ENCODE measurements around the gene DUSP15. TPM values are rescaled to one million over a fixed set of nuclear protein-coding genes. Genes with fewer than 3 reads are reported as not detected.

DUSP15 gene
- total RNA-seq, 1 experiment from 2014 or later: not detected

DNA sequence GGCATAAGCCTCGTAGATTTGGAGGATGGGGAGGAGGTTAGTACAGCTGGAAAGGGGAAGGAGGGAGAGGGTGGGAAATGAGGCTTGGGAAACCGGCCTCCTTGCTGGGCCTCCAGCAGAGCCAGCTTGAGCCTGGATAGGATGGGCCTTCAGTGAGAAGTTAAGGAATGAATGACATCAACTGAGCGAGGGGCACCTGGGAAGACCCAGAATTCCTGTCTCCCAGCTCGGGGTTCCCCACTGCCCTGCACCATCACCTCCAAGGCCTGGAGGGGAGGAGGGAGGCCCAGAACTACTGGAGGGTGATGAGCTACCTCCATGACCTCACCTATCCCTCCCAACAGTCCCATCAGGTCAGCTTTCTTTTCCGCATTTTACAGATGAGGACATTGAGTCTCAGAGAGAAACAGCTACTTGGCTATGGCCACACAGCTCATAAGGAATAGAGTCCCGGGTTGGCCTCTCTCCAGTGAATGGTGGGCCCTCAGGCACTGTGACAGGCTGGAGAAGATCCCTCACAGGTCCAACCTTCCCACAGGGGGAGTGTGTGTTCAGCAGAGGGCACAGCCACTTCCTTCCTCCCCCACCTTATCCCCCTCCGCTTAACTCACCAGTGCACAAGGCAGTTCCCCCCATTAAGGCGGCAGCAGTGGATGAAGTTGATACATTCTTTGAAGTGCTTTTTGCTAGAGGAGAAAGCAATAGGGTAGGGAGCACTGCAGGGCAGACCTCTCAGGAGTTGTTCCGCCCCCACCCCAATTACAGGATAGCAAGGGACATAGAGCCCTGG lies 6.8 kb downstream of the DUSP15 start:
- in situ Hi-C loops (cut with HindIII; ENCODE audit: low pct_unique_long_range_greater_than_20kb, low sequenced_read_pairs): no loop called here
- DNase-seq (ENCODE audit: low read depth): no peak

GRCh38 chr20:31862506-31862905 lies 7.8 kb downstream of the DUSP15 start:
- no peak for DNase-seq (ENCODE audit: low read depth)
- in situ Hi-C loops (cut with HindIII; ENCODE audit: low pct_unique_long_range_greater_than_20kb, low sequenced_read_pairs): no loop called here

GRCh38 chr20:31862157-31862470 lies 8.2 kb downstream of the DUSP15 start:
- in situ Hi-C loops (cut with HindIII; ENCODE audit: low pct_unique_long_range_greater_than_20kb, low sequenced_read_pairs): no loop called here
- DNase-seq (ENCODE audit: low read depth): no peak

DNA sequence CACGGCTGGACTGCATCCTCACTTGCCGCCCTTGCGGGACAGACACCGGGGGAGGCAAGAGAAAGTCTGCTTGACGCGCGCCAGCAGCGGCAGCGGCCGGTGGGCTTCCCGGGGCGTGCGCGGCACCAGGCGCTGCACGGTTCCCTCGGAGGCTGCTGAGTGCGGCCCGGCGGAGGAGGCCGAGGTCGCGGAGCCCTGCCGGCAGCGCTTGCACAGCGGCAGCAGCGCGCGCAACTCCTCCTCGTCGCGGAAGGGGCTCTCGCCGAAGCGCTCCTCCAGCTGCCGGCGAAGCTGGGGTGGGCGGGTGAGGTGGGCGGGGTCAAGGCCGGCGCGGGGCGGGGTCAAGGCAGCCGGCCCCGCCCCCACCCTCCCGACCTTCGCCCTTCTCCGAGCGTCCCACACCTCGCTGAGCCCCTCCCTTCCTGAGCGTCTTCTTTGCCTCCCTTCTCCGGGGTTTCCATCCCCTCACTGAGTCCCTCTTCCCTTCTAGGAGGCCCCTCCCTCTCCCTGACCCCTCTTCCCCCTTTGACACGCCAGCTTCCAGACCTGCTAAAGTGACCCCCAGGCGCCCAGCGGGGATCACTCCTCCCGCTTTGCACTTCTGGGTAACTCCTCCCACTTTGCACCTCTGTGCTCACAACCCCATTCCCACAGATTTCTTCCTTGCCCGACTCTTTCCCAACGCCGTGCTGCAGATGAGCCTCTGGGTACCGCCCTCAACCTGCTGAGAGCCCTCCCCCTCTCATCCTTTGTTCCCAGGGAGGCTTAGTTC lies 8.8 kb downstream of the DUSP15 start:
- in situ Hi-C loops (cut with HindIII; ENCODE audit: low pct_unique_long_range_greater_than_20kb, low sequenced_read_pairs): no loop called here
- peak; percentile 74 for DNase-seq (ENCODE audit: low read depth)

- in situ Hi-C loops (cut with HindIII; ENCODE audit: low pct_unique_long_range_greater_than_20kb, low sequenced_read_pairs): no loop called here
- no peak for DNase-seq (ENCODE audit: low read depth)
These were observed 9.3 kb downstream of the DUSP15 start for GRCh38 chr20:31861135-31861384.

DNA sequence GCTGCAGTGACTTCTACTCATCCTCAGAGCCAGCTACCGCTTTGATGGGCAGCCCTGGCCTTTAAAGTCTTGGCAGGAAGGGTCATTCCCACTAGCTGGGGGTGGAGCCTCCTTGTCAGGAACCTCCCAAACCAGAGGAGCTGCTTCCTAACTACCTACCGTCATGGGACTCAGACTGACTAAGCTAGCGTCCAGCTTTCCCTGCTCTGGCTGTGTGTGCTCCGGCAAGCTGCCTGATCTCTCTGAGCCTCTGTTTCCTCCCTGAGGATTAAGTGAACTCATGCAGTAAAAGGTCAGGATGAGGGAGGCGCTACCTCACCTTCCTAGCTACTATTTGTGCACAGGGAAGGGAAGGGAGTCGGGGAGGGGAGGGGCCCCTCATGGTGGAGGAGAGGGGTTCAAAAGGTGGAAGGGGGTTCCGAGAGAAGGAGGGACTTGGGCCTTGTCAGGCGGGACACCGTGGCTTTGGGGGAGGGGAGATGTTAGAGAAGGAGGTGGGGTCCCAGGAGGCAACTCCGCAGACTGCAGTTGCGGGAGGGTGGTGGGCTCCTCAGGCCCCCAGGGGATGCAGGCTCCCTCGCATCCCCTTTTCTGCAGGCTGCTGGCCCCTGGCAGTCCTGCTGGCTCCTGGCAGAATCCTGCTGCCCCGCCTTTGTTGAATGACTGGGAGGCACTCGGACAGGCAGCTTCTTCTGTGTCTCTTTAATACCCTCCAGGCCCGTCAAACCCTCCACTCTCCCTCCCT lies 9.8 kb downstream of the DUSP15 start:
- DNase-seq (ENCODE audit: low read depth): peak; percentile 65
- in situ Hi-C loops (cut with HindIII; ENCODE audit: low pct_unique_long_range_greater_than_20kb, low sequenced_read_pairs): no loop called here

GRCh38 chr20:31859998-31860380 lies 10.3 kb downstream of the DUSP15 start:
- DNase-seq (ENCODE audit: low read depth): no peak
- in situ Hi-C loops (cut with HindIII; ENCODE audit: low pct_unique_long_range_greater_than_20kb, low sequenced_read_pairs): loop anchor here (10.0 kb wide), 1 partner anchor 165 kb away; no protein-coding TSS in a partner anchor

DNA sequence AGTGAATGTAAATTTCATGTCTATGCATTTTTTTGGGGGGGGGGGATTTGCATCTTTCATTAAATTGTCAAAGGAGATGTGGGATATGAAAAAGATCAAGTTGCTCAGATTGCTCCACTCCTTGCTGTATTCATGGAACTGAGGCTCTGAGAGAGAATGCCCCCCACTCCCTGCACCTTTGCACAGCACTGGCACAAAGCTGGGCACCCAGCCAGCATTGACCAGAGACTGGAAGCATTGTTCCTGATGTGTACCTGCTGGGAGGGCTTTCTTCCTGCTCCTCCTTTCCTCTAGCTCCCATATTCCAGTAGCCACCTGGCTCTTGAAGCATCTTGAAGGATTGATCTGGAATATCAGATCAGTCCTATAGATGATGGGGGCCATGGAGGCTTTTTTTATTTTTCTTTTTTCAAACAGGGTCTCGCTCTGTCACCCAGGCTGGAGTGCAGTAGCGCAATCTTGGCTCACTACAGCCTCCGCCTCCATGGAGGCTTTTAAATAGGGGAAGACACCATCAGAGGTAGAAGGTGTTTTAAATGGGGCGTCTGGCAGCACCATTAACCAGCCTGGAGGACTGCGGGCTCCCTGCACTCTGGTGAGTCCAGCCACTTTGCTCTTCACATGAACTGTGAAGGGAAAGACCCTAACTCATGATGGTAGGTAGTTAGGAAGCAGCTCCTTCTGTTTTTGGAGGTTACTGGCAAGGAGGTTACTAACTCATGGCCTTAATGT lies 10.9 kb downstream of the DUSP15 start:
- DNase-seq (ENCODE audit: low read depth): no peak
- in situ Hi-C loops (cut with HindIII; ENCODE audit: low pct_unique_long_range_greater_than_20kb, low sequenced_read_pairs): loop anchor here (10.0 kb wide), 1 partner anchor 165 kb away; no protein-coding TSS in a partner anchor

DNA sequence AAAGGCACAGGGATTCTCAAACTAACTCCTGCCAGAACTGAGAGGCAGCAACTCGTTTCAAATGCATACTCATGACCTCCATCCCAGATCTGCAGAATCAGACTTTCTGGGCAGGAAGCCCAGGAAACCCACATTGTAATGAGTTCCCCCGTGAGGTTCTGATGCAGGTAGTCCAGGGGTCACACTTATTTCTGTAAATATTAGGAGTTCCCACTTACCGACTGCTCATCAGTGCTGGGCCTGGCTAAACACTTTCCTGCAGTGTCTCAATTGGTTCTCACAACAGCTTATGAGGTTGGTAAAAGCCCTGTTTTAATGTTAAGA lies 11.6 kb downstream of the DUSP15 start:
- DNase-seq (ENCODE audit: low read depth): no peak
- in situ Hi-C loops (cut with HindIII; ENCODE audit: low pct_unique_long_range_greater_than_20kb, low sequenced_read_pairs): loop anchor here (10.0 kb wide), 1 partner anchor 166 kb away; no protein-coding TSS in a partner anchor

GRCh38 chr20:31857861-31858759 lies 12.2 kb downstream of the DUSP15 start:
- in situ Hi-C loops (cut with HindIII; ENCODE audit: low pct_unique_long_range_greater_than_20kb, low sequenced_read_pairs): loop anchor here (10.0 kb wide), 1 partner anchor 167 kb away; no protein-coding TSS in a partner anchor
- DNase-seq (ENCODE audit: low read depth): no peak

GRCh38 chr20:31856516-31856915 lies 13.8 kb downstream of the DUSP15 start:
- DNase-seq (ENCODE audit: low read depth): no peak
- in situ Hi-C loops (cut with HindIII; ENCODE audit: low pct_unique_long_range_greater_than_20kb, low sequenced_read_pairs): loop anchor here (10.0 kb wide), 1 partner anchor 168 kb away; no protein-coding TSS in a partner anchor

DNA sequence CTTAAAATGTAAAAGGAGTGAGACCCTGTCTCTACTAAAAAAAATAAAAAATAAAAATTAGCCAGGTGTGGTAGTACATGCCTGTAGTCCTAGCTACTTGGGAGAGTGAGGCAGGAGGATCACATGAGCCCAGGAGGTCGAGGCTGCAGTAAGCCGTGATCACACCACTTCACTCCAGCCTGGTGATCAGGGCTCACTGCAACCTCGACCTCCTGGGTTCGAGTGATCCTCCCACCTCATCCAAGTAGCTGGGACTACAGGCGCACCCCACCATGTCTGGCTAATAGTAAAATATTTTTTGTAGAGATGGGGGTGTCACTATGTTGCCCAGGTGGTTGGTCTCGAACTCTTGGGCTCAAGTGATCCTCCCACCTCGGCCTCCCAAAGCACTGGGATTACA lies 16.8 kb downstream of the DUSP15 start:
- in situ Hi-C loops (cut with HindIII; ENCODE audit: low pct_unique_long_range_greater_than_20kb, low sequenced_read_pairs): loop anchor here (10.0 kb wide), 1 partner anchor 171 kb away; no protein-coding TSS in a partner anchor
- no peak for DNase-seq (ENCODE audit: low read depth)

- in situ Hi-C loops (cut with HindIII; ENCODE audit: low pct_unique_long_range_greater_than_20kb, low sequenced_read_pairs): loop anchor here (10.0 kb wide), 1 partner anchor 173 kb away; no protein-coding TSS in a partner anchor
- DNase-seq (ENCODE audit: low read depth): no peak
These were observed 18.9 kb downstream of the DUSP15 start for GRCh38 chr20:31851240-31851955.

- no peak for DNase-seq (ENCODE audit: low read depth)
- in situ Hi-C loops (cut with HindIII; ENCODE audit: low pct_unique_long_range_greater_than_20kb, low sequenced_read_pairs): no loop called here
These were observed 20.9 kb downstream of the DUSP15 start for GRCh38 chr20:31849306-31849930.

GRCh38 chr20:31848088-31848999 lies 22.0 kb downstream of the DUSP15 start:
- in situ Hi-C loops (cut with HindIII; ENCODE audit: low pct_unique_long_range_greater_than_20kb, low sequenced_read_pairs): no loop called here
- DNase-seq (ENCODE audit: low read depth): no peak

GRCh38 chr20:31846793-31847138 lies 23.6 kb downstream of the DUSP15 start:
- no peak for DNase-seq (ENCODE audit: low read depth)
- in situ Hi-C loops (cut with HindIII; ENCODE audit: low pct_unique_long_range_greater_than_20kb, low sequenced_read_pairs): no loop called here

All from Caki2 (cell line).